PFSK-1 (cell line): ENCODE data around the gene TRAF6.

Source experiments
- FOXP2 ChIP-seq: optimal IDR thresholded peaks from 2 replicates; pipeline ENCODE3; 2011; ENCODE audit warnings: borderline replicate concordance, control low read depth, inconsistent platforms; ENCODE audit not compliant: insufficient read depth; ENCODE audit errors: extremely low read length, extremely low read depth
- POLR2AphosphoS5 ChIP-seq: IDR thresholded peaks from 2 replicates; pipeline ENCODE4 v1.6.1; 2012; ENCODE audit warnings: low read depth, mild to moderate bottlenecking, control low read depth, low read length, moderate library complexity
- REST ChIP-seq, 2 experiments: IDR thresholded peaks; 2 replicates each; pipeline versions ENCODE4 v1.6.1 to v1.8.0; 2011 to 2012; ENCODE audit warnings: low read depth in 2 of 2, low read length in 2 of 2, control low read depth in 1 of 2, inconsistent platforms in 1 of 2, mild to moderate bottlenecking in 1 of 2, moderate library complexity in 1 of 2; ENCODE audit not compliant: insufficient read depth in 1 of 2
- SIN3A ChIP-seq: IDR thresholded peaks from 2 replicates; pipeline ENCODE4 v1.6.1; 2012; ENCODE audit warnings: mild to moderate bottlenecking, low read length, moderate library complexity, borderline replicate concordance; ENCODE audit not compliant: insufficient read depth
- TAF1 ChIP-seq: IDR thresholded peaks from 2 replicates; pipeline ENCODE4 v1.6.1; 2012; ENCODE audit warnings: low read length, control low read depth, borderline replicate concordance; ENCODE audit not compliant: insufficient read depth

Gene TRAF6

GRCh38 chr11:36485298-36486002 is 24.6 kb downstream of the TRAF6 start:
- TF ChIP-seq REST (IDR thresholded peaks at IDR 0.05; ENCODE audit: insufficient read depth in 1 of 2, low read depth in 2 of 2, low read length in 2 of 2): no peak
- TF ChIP-seq FOXP2: no peak
- no peak for TF ChIP-seq TAF1
- no peak for TF ChIP-seq SIN3A
- no peak for TF ChIP-seq POLR2AphosphoS5

- TF ChIP-seq POLR2AphosphoS5: no peak
- TF ChIP-seq REST (IDR thresholded peaks at IDR 0.05; ENCODE audit: insufficient read depth in 1 of 2, low read depth in 2 of 2, low read length in 2 of 2): no peak
- no peak for TF ChIP-seq TAF1
- no peak for TF ChIP-seq FOXP2
- TF ChIP-seq SIN3A: no peak
Observed at GRCh38 chr11:36480833-36481232, 29.2 kb downstream of the TRAF6 start.

GRCh38 chr11:36478700-36479329 is 31.3 kb downstream of the TRAF6 start:
- TF ChIP-seq FOXP2 (no peak), SIN3A (no peak), TAF1 (no peak), REST (IDR thresholded peaks at IDR 0.05; ENCODE audit: insufficient read depth in 1 of 2, low read depth in 2 of 2, low read length in 2 of 2) (no peak), POLR2AphosphoS5 (no peak)

GRCh38 chr11:36475192-36475591 is 34.9 kb downstream of the TRAF6 start:
- TF ChIP-seq FOXP2: no peak
- TF ChIP-seq SIN3A: no peak
- no peak for TF ChIP-seq POLR2AphosphoS5

- TF ChIP-seq TAF1 (no peak), REST (IDR thresholded peaks at IDR 0.05; ENCODE audit: insufficient read depth in 1 of 2, low read depth in 2 of 2, low read length in 2 of 2) (no peak), FOXP2 (no peak), SIN3A (no peak), POLR2AphosphoS5 (no peak)
Observed at GRCh38 chr11:36471577-36471976, 38.5 kb downstream of the TRAF6 start.
